IMR-90 (cell line): ENCODE data around the gene TMEM50B. TPM values are rescaled to one million over a fixed set of nuclear protein-coding genes. Genes with fewer than 3 reads are reported as not detected.

ENCODE experiments used
- ATAC-seq: fragments of 200-7000 bp; cut with Tn5 transposase; 2 replicates; pipeline ENCODE4 v1.9.1; 2020; ENCODE audit warnings: low read depth, mild to moderate bottlenecking, moderate library complexity
- BruUV-seq: library from RNA; stranded (reverse); fragments of 400-500 nt; replicated peaks from 2 replicates; lab custom pipeline; 2021; lab: Mats Ljungman, UMichigan
- CTCF ChIA-PET: fragments of 300-600 bp; formaldehyde crosslinking; extraction: SDS; loops from one replicate; lab custom pipeline; 2021; ENCODE audit warnings: antibody characterized with exemption; lab: Yijun Ruan, JAX
- POLR2A ChIA-PET: fragments of 300-600 bp; sonication (Branson Sonifier 250); formaldehyde crosslinking; loops from one replicate; lab custom pipeline; 2022; ENCODE audit warnings: antibody characterized with exemption; ENCODE audit not compliant: unreplicated experiment; lab: Charles Lee
- DNase-seq: peaks from one replicate; pipeline ENCODE4 v3.0.0; 2013
- H2AFZ ChIP-seq: replicated peaks from 2 replicates; pipeline ENCODE3; 2013; ENCODE audit warnings: low read length, mild to moderate bottlenecking; ENCODE audit not compliant: poor library complexity
- H2AK5ac ChIP-seq: 2 replicates; pipeline ENCODE4 v1.6.1; 2013; ENCODE audit warnings: low read depth, low read length, inconsistent platforms
- H2AK9ac ChIP-seq: replicated peaks from 2 replicates; pipeline ENCODE3; 2013; ENCODE audit warnings: mild to moderate bottlenecking, low read depth, low read length, moderate library complexity; ENCODE audit not compliant: poor library complexity
- H2BK120ac ChIP-seq: 2 replicates; pipeline ENCODE4 v1.6.1; 2013; ENCODE audit warnings: low read depth, low read length, inconsistent platforms
- H2BK15ac ChIP-seq: 3 replicates; pipeline ENCODE4 v1.6.1; 2013; ENCODE audit warnings: low read depth, low read length, inconsistent platforms
- H2BK20ac ChIP-seq: 2 replicates; pipeline ENCODE4 v1.6.1; 2013; ENCODE audit warnings: low read depth, mild to moderate bottlenecking, inconsistent platforms, low read length, moderate library complexity
- H2BK5ac ChIP-seq: 2 replicates; pipeline ENCODE4 v1.6.1; 2013; ENCODE audit warnings: mild to moderate bottlenecking, low read depth, low read length, inconsistent platforms; ENCODE audit not compliant: poor library complexity, severe bottlenecking
- H3K14ac ChIP-seq: replicated peaks from 2 replicates; pipeline ENCODE4 v1.6.1; 2013; ENCODE audit warnings: low read depth, low read length, inconsistent platforms
- H3K18ac ChIP-seq: 2 replicates; pipeline ENCODE4 v1.6.1; 2013; ENCODE audit warnings: low read depth, low read length, control low read depth
- H3K23ac ChIP-seq: 2 replicates; pipeline ENCODE4 v1.6.1; 2013; ENCODE audit warnings: low read depth, low read length, inconsistent platforms
- H3K27ac ChIP-seq: 2 replicates; pipeline ENCODE4 v1.5.1; 2013; ENCODE audit warnings: mild to moderate bottlenecking, control low read depth, low read length; ENCODE audit not compliant: insufficient read depth
- H3K27me3 ChIP-seq: 2 replicates; pipeline ENCODE4 v1.6.1; 2013; ENCODE audit warnings: low read length; ENCODE audit not compliant: control insufficient read depth, insufficient read depth
- H3K36me3 ChIP-seq: 2 replicates; pipeline ENCODE4 v1.6.1; 2013; ENCODE audit warnings: low read length, mixed read lengths; ENCODE audit not compliant: control insufficient read depth, insufficient read depth
- H3K4ac ChIP-seq: 2 replicates; pipeline ENCODE4 v1.6.1; 2013; ENCODE audit warnings: low read depth, low read length, inconsistent platforms
- H3K4me1 ChIP-seq: 2 replicates; pipeline ENCODE4 v1.6.1; 2013; ENCODE audit warnings: low read length, mixed read lengths; ENCODE audit not compliant: control insufficient read depth, insufficient read depth
- H3K4me2 ChIP-seq: 2 replicates; pipeline ENCODE4 v1.6.1; 2013; ENCODE audit warnings: low read depth, mild to moderate bottlenecking, control low read depth, low read length, moderate library complexity
- H3K4me3 ChIP-seq: 2 replicates; pipeline ENCODE4 v1.5.1; 2013; ENCODE audit warnings: low read depth, mild to moderate bottlenecking, control low read depth, low read length, moderate library complexity; ENCODE audit not compliant: insufficient read depth
- H3K56ac ChIP-seq: 2 replicates; pipeline ENCODE4 v1.6.1; 2013; ENCODE audit warnings: low read length, inconsistent platforms; ENCODE audit not compliant: insufficient read depth; ENCODE audit errors: extremely low read depth
- H3K79me1 ChIP-seq, 2 experiments: 2 replicates each; pipeline ENCODE4 v1.6.1; 2013; ENCODE audit warnings: low read length in 2 of 2, inconsistent platforms in 1 of 2, low read depth in 1 of 2
- H3K9ac ChIP-seq: 2 replicates; pipeline ENCODE4 v1.6.1; 2013; ENCODE audit warnings: low read depth, low read length, control low read depth
- H3K9me1 ChIP-seq: 2 replicates; pipeline ENCODE4 v1.6.1; 2013; ENCODE audit warnings: low read length, inconsistent platforms; ENCODE audit not compliant: insufficient read depth
- H3K9me3 ChIP-seq: 2 replicates; pipeline ENCODE4 v1.6.1; 2013; ENCODE audit warnings: low read length; ENCODE audit not compliant: control insufficient read depth, insufficient read depth
- H4K20me1 ChIP-seq: 2 replicates; pipeline ENCODE4 v1.6.1; 2013; ENCODE audit warnings: low read length, inconsistent platforms; ENCODE audit not compliant: insufficient read depth
- H4K5ac ChIP-seq: 2 replicates; pipeline ENCODE4 v1.6.1; 2013; ENCODE audit warnings: mild to moderate bottlenecking, low read depth, low read length, control low read depth
- H4K8ac ChIP-seq, 2 experiments: 2 replicates each; pipeline ENCODE4 v1.6.1; 2013; ENCODE audit warnings: low read depth in 2 of 2, low read length in 2 of 2, control low read depth in 1 of 2, inconsistent platforms in 1 of 2
- H4K91ac ChIP-seq: 2 replicates; pipeline ENCODE4 v1.6.1; 2013; ENCODE audit warnings: low read depth, low read length, inconsistent platforms; ENCODE audit not compliant: insufficient read depth
- BHLHE40 ChIP-seq: fragments of 150-350 bp; IDR thresholded peaks from 2 replicates; pipeline ENCODE4 v1.6.1; 2016; ENCODE audit warnings: mild to moderate bottlenecking, low read depth, low read length
- FOS ChIP-seq: fragments of 150-350 bp; IDR thresholded peaks from 2 replicates; pipeline ENCODE4 v1.6.1; 2016; ENCODE audit warnings: low read depth, low read length
- MAFK ChIP-seq: IDR thresholded peaks from 2 replicates; pipeline ENCODE4 v1.6.1; 2012; ENCODE audit warnings: low read depth, low read length, improper control_type of control experiment
- MAZ ChIP-seq: IDR thresholded peaks from 2 replicates; pipeline ENCODE4 v1.6.1; 2012; ENCODE audit warnings: low read depth, mild to moderate bottlenecking, low read length, improper control_type of control experiment, moderate library complexity, borderline replicate concordance
- POLR2A ChIP-seq: IDR thresholded peaks from 2 replicates; pipeline ENCODE4 v1.6.1; 2012; ENCODE audit warnings: mild to moderate bottlenecking, low read depth, low read length
- RFX5 ChIP-seq: IDR thresholded peaks from 2 replicates; pipeline ENCODE4 v1.8.0; 2012; ENCODE audit warnings: low read depth, mild to moderate bottlenecking, low read length, moderate library complexity
- SMC3 ChIP-seq: fragments of 150-350 bp; IDR thresholded peaks from 2 replicates; pipeline ENCODE4 v1.6.1; 2016; ENCODE audit warnings: low read depth, mild to moderate bottlenecking, antibody characterized with exemption, low read length, moderate library complexity
- WGBS, 2 experiments: methylation state at CpG; one replicate each; pipeline versions ENCODE4 v1.1.5 to v1.1.7; 2013; ENCODE audit warnings: missing lambda C conversion rate in 2 of 2; ENCODE audit not compliant: insufficient read length in 1 of 2; ENCODE audit errors: extremely low coverage in 2 of 2; 5-methylcytosine and 5-hydroxymethylcytosine counted together
- dilution Hi-C: fragments of 300-500 bp; cut with HindIII; formaldehyde crosslinking; loops from one replicate; pipeline ENCODE4 v1.14.3; 2018; ENCODE audit warnings: low sequenced_read_pairs; ENCODE audit not compliant: unreplicated experiment
- in situ Hi-C: fragments of 300-500 bp; cut with MboI; formaldehyde crosslinking; loops from 3 replicates; pipeline ENCODE4 v1.14.3; 2019; ENCODE audit warnings: low sequenced_read_pairs, inconsistent platforms, mixed read lengths
- intact Hi-C: fragments of 100-400 bp; cut with micrococcal nuclease; formaldehyde crosslinking; loops from 2 replicates; pipeline ENCODE4 v1.10.0; 2022
- polyA plus RNA-seq, 3 experiments: library from polyadenylated mRNA; depleted of rRNA; stranded (reverse); fragments of >200 nt; gene quantifications; 2 replicates each; pipeline ENCODE4 v1.2.3, GENCODE V29; 2012; ENCODE audit warnings: low replicate concordance in 1 of 3
- total RNA-seq: library from RNA; depleted of rRNA; stranded (reverse); fragments of >200 nt; gene quantifications from 2 replicates; pipeline ENCODE4 v1.2.3, GENCODE V29; 2012
- TF ChIP-seq, protein P1 (sequence below): conservative IDR thresholded peaks from 2 replicates; pipeline ENCODE4 v1.5.1; 2012; ENCODE audit warnings: mild to moderate bottlenecking, low read depth, low read length, improper control_type of control experiment

TMEM50B gene
- total and polyA plus RNA-seq, 2 of the 4 experiments (the other 2 are of a cell fraction): 10.9 to 25.9 TPM

DNA sequence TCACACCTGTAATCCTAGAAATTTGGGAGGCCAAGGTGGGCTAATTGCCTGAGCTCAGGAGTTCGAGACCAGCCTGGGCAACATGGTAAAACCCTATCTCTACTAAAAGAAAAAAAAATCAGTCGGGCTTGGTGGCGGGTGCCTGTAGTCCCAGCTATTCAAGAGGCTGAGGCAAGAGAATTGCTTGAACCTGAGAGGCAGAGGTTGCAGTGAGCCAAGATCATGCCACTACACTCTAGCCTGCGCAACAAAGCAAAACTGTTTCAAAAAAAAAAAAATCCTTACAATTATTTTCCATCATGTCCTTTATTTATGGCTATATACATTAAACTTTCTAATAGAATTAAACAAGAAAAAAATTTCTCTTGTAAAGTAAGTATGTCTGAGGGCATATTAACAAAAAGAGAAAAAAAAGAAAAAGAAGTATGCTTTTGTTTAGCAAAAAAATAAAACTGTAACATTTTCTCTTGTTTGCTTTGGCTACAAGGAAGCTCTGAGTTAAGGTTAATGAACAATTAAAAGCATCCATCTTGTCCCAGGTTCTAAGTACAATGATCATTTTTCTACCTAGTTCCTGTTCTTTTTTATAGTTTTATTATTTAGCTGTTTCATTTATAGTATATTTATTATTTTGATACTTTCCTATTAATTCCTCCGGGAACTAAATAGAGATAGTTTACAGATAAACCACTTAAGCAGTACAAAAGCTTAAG lies 18.1 kb downstream of the TMEM50B start:
- Histone ChIP-seq H3K23ac (no peak overlapping the region), H3K4me2 (no peak overlapping the region), H3K79me1 (no peaks in the 10 kb centered on the region), H4K20me1 (no peaks in the 10 kb centered on the region), H3K56ac (no peak overlapping the region), H3K4me1 (0 out of 2 replicates have a peak, but pooled peaks cover 3% of the 10 kb centered on the region), H2AK9ac (no peak overlapping the region), H2BK20ac (no peak overlapping the region), H4K5ac (no peak overlapping the region), H3K27ac (no peak overlapping the region), H2AK5ac (no peak overlapping the region), H3K27me3 (no peaks in the 10 kb centered on the region), H3K14ac (no peak overlapping the region), H3K9me3 (no peaks in the 10 kb centered on the region), H2BK5ac (no peak overlapping the region), H3K18ac (no peak overlapping the region), H2BK15ac (no peak overlapping the region), H3K9ac (no peak overlapping the region), H4K91ac (no peak overlapping the region), H3K4me3 (no peak overlapping the region), H2AFZ (no peak overlapping the region), H4K8ac (no peak overlapping the region), H3K4ac (no peak overlapping the region), H3K9me1 (no peaks in the 10 kb centered on the region), H3K36me3 (peaks cover 11% of the 10 kb centered on the region), H2BK120ac (no peak overlapping the region)
- no peak for TF ChIP-seq POLR2A
- no peak for TF ChIP-seq RFX5
- TF ChIP-seq MAFK: no peak
- TF ChIP-seq BHLHE40: no peak
- no peak for TF ChIP-seq FOS
- TF ChIP-seq, protein P1, sequence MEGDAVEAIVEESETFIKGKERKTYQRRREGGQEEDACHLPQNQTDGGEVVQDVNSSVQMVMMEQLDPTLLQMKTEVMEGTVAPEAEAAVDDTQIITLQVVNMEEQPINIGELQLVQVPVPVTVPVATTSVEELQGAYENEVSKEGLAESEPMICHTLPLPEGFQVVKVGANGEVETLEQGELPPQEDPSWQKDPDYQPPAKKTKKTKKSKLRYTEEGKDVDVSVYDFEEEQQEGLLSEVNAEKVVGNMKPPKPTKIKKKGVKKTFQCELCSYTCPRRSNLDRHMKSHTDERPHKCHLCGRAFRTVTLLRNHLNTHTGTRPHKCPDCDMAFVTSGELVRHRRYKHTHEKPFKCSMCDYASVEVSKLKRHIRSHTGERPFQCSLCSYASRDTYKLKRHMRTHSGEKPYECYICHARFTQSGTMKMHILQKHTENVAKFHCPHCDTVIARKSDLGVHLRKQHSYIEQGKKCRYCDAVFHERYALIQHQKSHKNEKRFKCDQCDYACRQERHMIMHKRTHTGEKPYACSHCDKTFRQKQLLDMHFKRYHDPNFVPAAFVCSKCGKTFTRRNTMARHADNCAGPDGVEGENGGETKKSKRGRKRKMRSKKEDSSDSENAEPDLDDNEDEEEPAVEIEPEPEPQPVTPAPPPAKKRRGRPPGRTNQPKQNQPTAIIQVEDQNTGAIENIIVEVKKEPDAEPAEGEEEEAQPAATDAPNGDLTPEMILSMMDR: no peak
- no peak for TF ChIP-seq SMC3
- TF ChIP-seq MAZ: no peak
- no peak for DNase-seq
- no CpG with 5 or more reads among the region's 5 CpGs for WGBS, 2 experiments
- ATAC-seq: no peak
- dilution Hi-C loops: no loop called here
- ChIA-PET CTCF (interaction anchor here (0.6 kb wide), 1 partner anchor 1836 kb away, joined by 3 read pairs; no protein-coding TSS in a partner anchor), POLR2A (no interaction called here)
- BruUV-seq: no TSS peak
- intact Hi-C loops: no loop called here
- in situ Hi-C loops: loop anchor here (25.0 kb wide), 1 partner anchor 474 kb away; no protein-coding TSS in a partner anchor
